GM21360 (cell line): ENCODE measurements around the gene ZNF804A.
"Not testable (repeated sequence)": the region's sequence is repeated elsewhere in the genome, so short reads cannot be mapped to it uniquely, and the experiment has no call there.

ENCODE experiments used
- ATAC-seq: cut with Tn5 transposase; IDR thresholded peaks from one replicate; pipeline ENCODE4 v1.9.1; 2021; ENCODE audit warnings: mild to moderate bottlenecking, moderate library complexity; ENCODE audit not compliant: unreplicated experiment

The ZNF804A gene

GRCh38 chr2:184721881-184722280, 123.6 kb downstream of the ZNF804A start:
- no peak for ATAC-seq

GRCh38 chr2:184727813-184728212, 129.5 kb downstream of the ZNF804A start:
- no peak for ATAC-seq

GRCh38 chr2:184728411-184728810, 130.1 kb downstream of the ZNF804A start:
- no peak for ATAC-seq

- no peak for ATAC-seq
Observed at GRCh38 chr2:184729581-184729980, 131.3 kb downstream of the ZNF804A start.

- ATAC-seq: peak; percentile 74
Observed at GRCh38 chr2:184730288-184730687, 132.0 kb downstream of the ZNF804A start.

- ATAC-seq: no peak
Observed at GRCh38 chr2:184734338-184734737, 136.0 kb downstream of the ZNF804A start.

- no peak for ATAC-seq
Observed at GRCh38 chr2:184735611-184736010, 137.3 kb downstream of the ZNF804A start.

- ATAC-seq: no peak
Observed at GRCh38 chr2:184743096-184743495, 144.8 kb downstream of the ZNF804A start.

GRCh38 chr2:184756161-184756560, 157.8 kb downstream of the ZNF804A start:
- ATAC-seq: no peak

- ATAC-seq: no peak
Observed at GRCh38 chr2:184756885-184757284, 158.6 kb downstream of the ZNF804A start.

GRCh38 chr2:184759557-184760255, 161.4 kb downstream of the ZNF804A start:
- not testable (repeated sequence) for ATAC-seq

GRCh38 chr2:184760931-184761330, 162.6 kb downstream of the ZNF804A start:
- no peak for ATAC-seq

- peak; percentile 56 for ATAC-seq
Observed at GRCh38 chr2:184765112-184765895, 167.0 kb downstream of the ZNF804A start.

- no peak for ATAC-seq
Observed at GRCh38 chr2:184767059-184767458, 168.7 kb downstream of the ZNF804A start.

GRCh38 chr2:184769023-184769422, 170.7 kb downstream of the ZNF804A start:
- no peak for ATAC-seq

- no peak for ATAC-seq
Observed at GRCh38 chr2:184769686-184770085, 171.4 kb downstream of the ZNF804A start.

- no peak for ATAC-seq
Observed at GRCh38 chr2:184779777-184780176, 181.4 kb downstream of the ZNF804A start.

GRCh38 chr2:184780384-184780783, 182.1 kb downstream of the ZNF804A start:
- ATAC-seq: peak; percentile 45

GRCh38 chr2:184780944-184781343, 182.6 kb downstream of the ZNF804A start:
- ATAC-seq: no peak

GRCh38 chr2:184783576-184783975, 185.2 kb downstream of the ZNF804A start:
- ATAC-seq: no peak

- ATAC-seq: no peak
Observed at GRCh38 chr2:184793176-184793575, 194.8 kb downstream of the ZNF804A start.

GRCh38 chr2:184799379-184799778, 201.1 kb downstream of the ZNF804A start:
- ATAC-seq: no peak
